Testis (tissue), 3 donors: ENCODE measurements around the gene KIF16B. TPM values are rescaled to one million over a fixed set of nuclear protein-coding genes. Genes with fewer than 3 reads are reported as not detected.

ENCODE experiments used
- DNase-seq: peaks from one replicate; pipeline ENCODE4 v3.0.0-alpha.2; 2019
- H3K27ac ChIP-seq, 2 donors: fragments of 200-600 bp; sonication (generic); one replicate each; pipeline ENCODE4 v1.5.1; 2019
- H3K27me3 ChIP-seq: fragments of 200-600 bp; sonication (generic); one replicate; pipeline ENCODE4 v1.5.1; 2019
- H3K36me3 ChIP-seq: fragments of 200-600 bp; sonication (generic); one replicate; pipeline ENCODE4 v1.5.1; 2017; ENCODE audit warnings: low read depth; ENCODE audit errors: missing control alignments
- H3K4me1 ChIP-seq: fragments of 200-600 bp; sonication (generic); one replicate; pipeline ENCODE4 v1.5.1; 2019
- H3K4me3 ChIP-seq, 2 donors: fragments of 200-600 bp; sonication (generic); one replicate each; pipeline ENCODE4 v1.5.1; 2017 to 2019
- H3K9me3 ChIP-seq: fragments of 200-600 bp; sonication (generic); one replicate; pipeline ENCODE4 v1.5.1; 2017
- POLR2A ChIP-seq: fragments of 450-650 bp; IDR thresholded peaks from one replicate; pipeline ENCODE4 v1.6.1; 2017; ENCODE audit warnings: antibody characterized with exemption, mild to moderate bottlenecking, moderate library complexity
- WGBS, 2 donors: methylation state at CpG; one replicate each; pipeline ENCODE4 v1.1.5; 2018; 5-methylcytosine and 5-hydroxymethylcytosine counted together
- intact Hi-C: fragments of 100-400 bp; cut with DNase I; formaldehyde crosslinking; loops from one replicate; pipeline ENCODE4 v1.15.1; 2023; ENCODE audit warnings: low total_unique reads
- polyA plus RNA-seq: library from polyadenylated mRNA; stranded (reverse); fragments of 350-450 nt; fragmentation: Illumina TruSeq; extraction: RNeasy Lipid Tissue Mini Kit (QIAGEN cat#74804); gene quantifications from one replicate; pipeline ENCODE4 v1.2.3, GENCODE V29; 2014; ENCODE audit warnings: low read depth, low replicate concordance; ENCODE audit not compliant: insufficient read depth
- total RNA-seq, 2 donors: library from RNA; depleted of rRNA; stranded (reverse); fragments of >200 nt; gene quantifications; one replicate each; pipeline ENCODE4 v1.2.3, GENCODE V29; 2016
- TF ChIP-seq, protein P1 (sequence below), 3 experiments: fragments of 450-650 bp in 2 of 3; fragments of 200-600 bp in 1 of 3; sonication (generic) in 1 of 3; IDR thresholded peaks; one replicate each; pipeline ENCODE4 v1.5.1; 2016 to 2019; ENCODE audit warnings: antibody characterized with exemption in 3 of 3, mild to moderate bottlenecking in 2 of 3, moderate library complexity in 1 of 3

Gene KIF16B
- total and polyA plus RNA-seq, 3 donors from 2014 or later, result 10.2 to 25.5 (median 22.3) TPM

DNA sequence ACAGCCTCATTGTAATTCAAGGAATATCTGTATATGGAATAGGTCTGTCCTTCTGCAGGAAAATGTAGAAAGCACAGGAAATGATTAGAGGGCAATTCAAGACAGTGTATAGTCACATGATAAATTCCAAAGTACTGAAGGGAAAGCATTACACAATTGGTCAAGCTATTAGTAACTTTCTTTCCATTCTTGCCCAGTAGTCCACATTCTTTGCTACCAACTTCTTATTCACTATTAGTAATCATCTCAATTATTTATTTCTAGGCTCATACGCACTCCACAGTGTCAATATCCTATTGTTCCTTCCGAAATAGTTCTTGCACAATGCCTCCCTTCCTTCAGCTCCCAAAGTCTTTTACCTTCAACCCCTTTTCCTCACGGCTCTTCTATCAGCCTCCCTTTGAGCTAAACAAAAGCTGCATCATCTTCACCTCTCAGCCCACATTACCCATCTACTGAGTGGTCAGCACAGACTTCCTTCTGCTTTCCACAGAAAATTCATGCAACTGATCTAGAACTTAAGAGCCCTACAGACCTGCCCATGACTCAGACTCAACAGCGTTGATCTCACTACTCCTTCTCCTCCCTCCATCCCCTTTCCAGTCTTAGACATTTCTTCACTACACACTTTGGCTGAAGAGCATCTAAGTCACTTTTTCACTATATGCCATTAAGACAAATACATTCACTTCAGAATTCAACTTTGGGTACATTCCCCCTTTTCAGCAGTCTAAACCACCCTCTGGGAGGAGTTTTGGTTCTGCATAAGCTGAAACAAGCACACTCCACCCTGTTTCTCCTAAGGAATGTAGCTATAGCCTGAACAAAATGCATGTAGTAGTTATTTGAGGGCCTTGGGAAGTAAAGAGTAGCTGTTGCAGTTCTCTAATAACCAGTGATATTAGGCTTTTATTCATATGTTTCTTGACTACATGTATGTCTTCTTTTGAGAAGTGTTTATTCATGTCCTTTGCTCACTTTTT lies 157.9 kb downstream of the KIF16B start:
- 94 to 98% methylated on average over 4 of the region's 4 CpGs for WGBS, 2 donors
- H3K4me3 ChIP-seq, result no peak overlapping the region
- H3K27me3 ChIP-seq, result no peaks in the 10 kb centered on the region
- H3K27ac ChIP-seq, result no peak overlapping the region
- H3K9me3 ChIP-seq, result no peaks in the 10 kb centered on the region
- no peak for TF ChIP-seq POLR2A
- TF ChIP-seq, protein P1, sequence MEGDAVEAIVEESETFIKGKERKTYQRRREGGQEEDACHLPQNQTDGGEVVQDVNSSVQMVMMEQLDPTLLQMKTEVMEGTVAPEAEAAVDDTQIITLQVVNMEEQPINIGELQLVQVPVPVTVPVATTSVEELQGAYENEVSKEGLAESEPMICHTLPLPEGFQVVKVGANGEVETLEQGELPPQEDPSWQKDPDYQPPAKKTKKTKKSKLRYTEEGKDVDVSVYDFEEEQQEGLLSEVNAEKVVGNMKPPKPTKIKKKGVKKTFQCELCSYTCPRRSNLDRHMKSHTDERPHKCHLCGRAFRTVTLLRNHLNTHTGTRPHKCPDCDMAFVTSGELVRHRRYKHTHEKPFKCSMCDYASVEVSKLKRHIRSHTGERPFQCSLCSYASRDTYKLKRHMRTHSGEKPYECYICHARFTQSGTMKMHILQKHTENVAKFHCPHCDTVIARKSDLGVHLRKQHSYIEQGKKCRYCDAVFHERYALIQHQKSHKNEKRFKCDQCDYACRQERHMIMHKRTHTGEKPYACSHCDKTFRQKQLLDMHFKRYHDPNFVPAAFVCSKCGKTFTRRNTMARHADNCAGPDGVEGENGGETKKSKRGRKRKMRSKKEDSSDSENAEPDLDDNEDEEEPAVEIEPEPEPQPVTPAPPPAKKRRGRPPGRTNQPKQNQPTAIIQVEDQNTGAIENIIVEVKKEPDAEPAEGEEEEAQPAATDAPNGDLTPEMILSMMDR (IDR thresholded peaks at IDR 0.05), result no peak
- intact Hi-C loops, result no loop called here
- DNase-seq, result no peak
- no peaks in the 10 kb centered on the region for H3K4me1 ChIP-seq
- H3K36me3 ChIP-seq, result no peaks in the 10 kb centered on the region

DNA sequence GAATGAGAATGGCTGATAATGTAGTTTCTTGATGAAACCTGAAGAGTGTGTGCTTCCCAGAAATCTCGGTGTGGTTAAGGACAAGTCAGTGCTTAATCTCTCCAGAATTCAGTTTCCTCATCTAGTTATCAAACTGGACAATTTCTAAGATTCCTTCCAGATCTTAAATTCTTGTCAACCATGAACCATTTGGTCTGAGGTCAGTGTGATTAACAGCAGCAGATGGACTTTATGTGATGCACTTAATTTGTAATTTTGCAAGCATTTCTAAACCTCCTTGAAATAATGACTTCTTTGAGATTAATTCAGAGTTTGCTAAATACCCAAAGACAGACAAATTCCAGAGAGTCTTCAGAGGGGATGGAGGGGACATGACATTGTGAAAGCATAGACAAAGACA lies 160.3 kb downstream of the KIF16B start:
- H3K36me3 ChIP-seq, result no peaks in the 10 kb centered on the region
- H3K27me3 ChIP-seq, result no peaks in the 10 kb centered on the region
- H3K9me3 ChIP-seq, result no peaks in the 10 kb centered on the region
- intact Hi-C loops, result no loop called here
- H3K27ac ChIP-seq, result no peak overlapping the region
- H3K4me1 ChIP-seq, result no peaks in the 10 kb centered on the region
- TF ChIP-seq POLR2A, result no peak
- TF ChIP-seq, protein P1 (IDR thresholded peaks at IDR 0.05), result no peak
- 78 to 95% methylated on average over 1 of the region's 1 CpG for WGBS, 2 donors
- DNase-seq, result no peak
- no peak overlapping the region for H3K4me3 ChIP-seq

DNA sequence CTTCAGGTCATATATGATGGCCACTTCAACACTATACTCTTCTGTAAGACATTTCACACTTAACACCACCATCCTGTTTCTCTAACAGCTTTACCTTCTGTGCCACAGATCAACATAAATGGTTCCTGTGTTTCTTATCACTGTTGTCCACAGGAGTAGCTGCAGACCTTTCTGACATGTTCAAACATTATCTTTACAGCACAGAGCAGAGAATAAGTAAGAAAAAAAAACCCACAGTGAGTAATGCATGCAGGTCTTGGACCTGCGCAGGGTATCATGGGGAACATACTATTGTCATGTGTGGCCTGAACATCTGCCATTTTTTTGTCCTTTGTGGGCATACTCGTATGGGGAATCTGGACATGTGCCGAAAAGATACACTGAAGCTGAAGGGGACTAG lies 161.9 kb downstream of the KIF16B start:
- Histone ChIP-seq H3K9me3 (no peaks in the 10 kb centered on the region), H3K4me1 (no peaks in the 10 kb centered on the region), H3K27me3 (no peaks in the 10 kb centered on the region), H3K36me3 (no peaks in the 10 kb centered on the region), H3K27ac (no peak overlapping the region), H3K4me3 (no peak overlapping the region)
- DNase-seq, result no peak
- WGBS, 2 donors, result 97 to 100% methylated on average over 3 of the region's 3 CpGs
- intact Hi-C loops, result no loop called here
- TF ChIP-seq POLR2A, result no peak
- TF ChIP-seq, protein P1 (IDR thresholded peaks at IDR 0.05), result no peak

DNA sequence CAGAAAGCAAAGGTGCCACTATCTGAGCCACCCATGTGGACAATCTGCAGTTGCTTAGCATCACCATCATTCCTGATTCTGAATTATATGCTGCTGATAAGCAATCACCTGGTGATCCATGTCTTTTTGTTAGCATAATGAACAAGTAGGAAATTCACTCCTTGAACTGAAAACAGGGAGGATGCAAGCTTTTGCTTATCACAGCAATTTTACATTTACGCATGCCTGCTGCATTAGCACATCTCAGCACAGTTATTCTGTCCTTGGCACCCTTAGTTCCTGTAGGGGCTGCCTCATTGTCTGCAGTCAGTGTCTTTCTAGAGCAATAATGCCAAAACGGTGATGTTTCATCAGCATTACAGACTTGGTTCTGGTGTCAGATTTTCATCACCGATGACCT lies 162.6 kb downstream of the KIF16B start:
- Histone ChIP-seq H3K27me3 (no peaks in the 10 kb centered on the region), H3K4me3 (no peak overlapping the region), H3K9me3 (no peaks in the 10 kb centered on the region), H3K27ac (no peak overlapping the region), H3K4me1 (peaks cover 2% of the 10 kb centered on the region), H3K36me3 (no peaks in the 10 kb centered on the region)
- TF ChIP-seq, protein P1 (IDR thresholded peaks at IDR 0.05), result no peak
- TF ChIP-seq POLR2A, result no peak
- WGBS, 2 donors, result 83 to 94% methylated on average over 3 of the region's 3 CpGs
- intact Hi-C loops, result no loop called here
- no peak for DNase-seq

DNA sequence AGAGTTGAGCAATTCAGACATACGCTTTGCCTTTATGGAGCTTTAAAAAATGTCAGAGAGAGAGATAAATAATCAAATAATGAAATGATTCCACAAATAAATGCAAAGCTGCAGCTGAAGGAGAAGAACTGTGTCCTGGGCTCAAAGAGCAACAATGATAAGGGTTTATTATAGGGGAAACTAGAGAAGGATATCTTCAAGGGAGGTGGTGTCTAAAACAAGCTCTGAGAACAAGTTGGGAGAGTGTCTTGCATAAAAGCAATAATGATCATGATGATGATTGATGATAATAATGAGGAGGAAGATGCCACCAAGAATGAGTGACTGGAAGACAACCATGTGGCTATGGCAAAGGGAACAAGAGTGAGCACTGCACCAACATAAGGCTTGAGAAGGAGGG lies 164.3 kb downstream of the KIF16B start:
- H3K27ac ChIP-seq, result no peak overlapping the region

More for the DNA sequence above, 164.3 kb downstream of the KIF16B start:
- TF ChIP-seq, protein P1 (IDR thresholded peaks at IDR 0.05), result no peak
- TF ChIP-seq POLR2A, result no peak
- peaks cover 11% of the 10 kb centered on the region for H3K4me1 ChIP-seq
- intact Hi-C loops, result no loop called here
- no peaks in the 10 kb centered on the region for H3K36me3 ChIP-seq
- WGBS, 2 donors, result 85 to 95% methylated on average over 1 of the region's 1 CpG
- H3K9me3 ChIP-seq, result no peaks in the 10 kb centered on the region
- H3K4me3 ChIP-seq, result no peak overlapping the region
- H3K27me3 ChIP-seq, result no peaks in the 10 kb centered on the region
- no peak for DNase-seq
